SKM-1 treated with dmso at 0.1 percent for 144 hours (cell line): ENCODE data around the gene HYI.
"Not testable (repeated sequence)": the region's sequence is repeated elsewhere in the genome, so short reads cannot be mapped to it uniquely, and the experiment has no call there.

Experiments
- DNase-seq: peaks from one replicate; lab custom pipeline; 2025; ENCODE audit not compliant: unreplicated experiment; lab: John Stamatoyannopoulos, UW

HYI gene

GRCh38 chr1:43453442-43454269, at the start of gene HYI:
Gene HYI (minus strand): TSS chr1:43453931. CDS start chr1:43453793, 138 bp downstream.
- no peak for DNase-seq

- not testable (repeated sequence) for DNase-seq
Observed at GRCh38 chr1:43501806-43502205, 48.1 kb upstream of the HYI start.

- DNase-seq: no peak
Observed at GRCh38 chr1:43499898-43500297, 46.2 kb upstream of the HYI start.

GRCh38 chr1:43495204-43495603, 41.5 kb upstream of the HYI start:
- DNase-seq: no peak

- no peak for DNase-seq
Observed at GRCh38 chr1:43493661-43494450, 40.1 kb upstream of the HYI start.

GRCh38 chr1:43492826-43493225, 39.1 kb upstream of the HYI start:
- DNase-seq: no peak

GRCh38 chr1:43491061-43491460, 37.3 kb upstream of the HYI start:
- no peak for DNase-seq

- DNase-seq: no peak
Observed at GRCh38 chr1:43488165-43488564, 34.4 kb upstream of the HYI start.

- DNase-seq: no peak
Observed at GRCh38 chr1:43484367-43484766, 30.6 kb upstream of the HYI start.

- DNase-seq: no peak
Observed at GRCh38 chr1:43482215-43482614, 28.5 kb upstream of the HYI start.

- DNase-seq: no peak
Observed at GRCh38 chr1:43481491-43481890, 27.8 kb upstream of the HYI start.

- DNase-seq: no peak
Observed at GRCh38 chr1:43479414-43479813, 25.7 kb upstream of the HYI start.

GRCh38 chr1:43477716-43478115, 24.0 kb upstream of the HYI start:
- DNase-seq: no peak

- DNase-seq: not testable (repeated sequence)
Observed at GRCh38 chr1:43475611-43476401, 22.1 kb upstream of the HYI start.

- no peak for DNase-seq
Observed at GRCh38 chr1:43473463-43473862, 19.7 kb upstream of the HYI start.

GRCh38 chr1:43472463-43473151, 18.9 kb upstream of the HYI start:
- not testable (repeated sequence) for DNase-seq

GRCh38 chr1:43472087-43472462, 18.3 kb upstream of the HYI start:
- DNase-seq: no peak

GRCh38 chr1:43469932-43470331, 16.2 kb upstream of the HYI start:
- no peak for DNase-seq

GRCh38 chr1:43468414-43468813, 14.7 kb upstream of the HYI start:
- DNase-seq: no peak

GRCh38 chr1:43466403-43466802, 12.7 kb upstream of the HYI start:
- no peak for DNase-seq

- no peak for DNase-seq
Observed at GRCh38 chr1:43465505-43466067, 11.9 kb upstream of the HYI start.
